ENCODE results near the gene GOLGA6A.
"Not testable (repeated sequence)": the region's sequence is repeated elsewhere in the genome, so short reads cannot be mapped to it uniquely, and the experiment has no call there.

GOLGA6A gene

DNA sequence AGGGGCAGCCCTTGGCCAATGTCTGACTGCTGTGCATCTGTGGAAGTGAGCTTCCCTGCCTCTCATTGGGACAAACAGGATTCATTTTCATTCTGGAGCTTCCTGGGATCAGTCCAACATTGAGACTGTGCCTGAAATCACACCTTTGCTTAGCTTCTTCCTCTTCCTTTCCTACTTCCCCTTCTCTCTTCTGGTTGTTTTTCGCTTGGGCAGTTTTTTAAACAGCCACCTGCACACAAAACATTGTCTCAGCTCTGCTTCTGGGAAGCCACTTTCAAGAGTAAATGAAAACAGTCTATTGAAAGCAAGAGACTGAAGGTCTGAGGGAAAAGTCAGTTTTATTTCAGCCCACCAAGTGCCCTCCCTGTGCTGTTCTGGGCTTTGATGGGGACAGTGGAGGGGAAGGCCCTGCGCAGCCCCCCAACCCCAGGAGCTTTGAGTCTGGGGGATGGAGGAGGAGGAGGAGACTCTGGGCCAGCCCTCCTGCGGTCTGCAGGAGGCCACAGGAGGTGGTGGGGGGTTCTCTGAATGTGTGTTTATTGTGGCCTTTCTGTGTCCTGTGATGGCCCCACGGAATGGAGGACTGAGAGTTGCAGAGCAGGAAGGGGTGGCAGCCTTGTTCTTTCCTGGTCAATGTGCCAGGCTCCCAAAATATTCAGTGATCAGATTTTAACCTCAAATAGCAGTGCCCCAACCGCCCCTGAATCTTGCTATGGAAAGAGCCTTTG is 40.2 kb upstream of the GOLGA6A start:
- Mint-ChIP-seq H3K9me3 (no peaks in the 10 kb centered on the region), H3K27ac (no peak overlapping the region), H3K4me3 (no peak overlapping the region), H3K27me3 (peaks cover 65% of the 10 kb centered on the region), H3K36me3 (ENCODE audit: low read depth) (no peaks in the 10 kb centered on the region), H3K4me1 (ENCODE audit: low read depth) (no peaks in the 10 kb centered on the region)
- intact Hi-C loops (cut with micrococcal nuclease): no loop called here

- peaks cover 58% of the 10 kb centered on the region for H3K27me3 Mint-ChIP-seq
- H3K4me1 Mint-ChIP-seq (ENCODE audit: low read depth): no peaks in the 10 kb centered on the region
- no peak overlapping the region for H3K4me3 Mint-ChIP-seq
- intact Hi-C loops (cut with micrococcal nuclease): no loop called here
- no peaks in the 10 kb centered on the region for H3K36me3 Mint-ChIP-seq (ENCODE audit: low read depth)
- no peak overlapping the region for H3K27ac Mint-ChIP-seq
- no peaks in the 10 kb centered on the region for H3K9me3 Mint-ChIP-seq
Measured at GRCh38 chr15:74121858-74122257, 39.5 kb upstream of the GOLGA6A start.

GRCh38 chr15:74121039-74121438 is 38.7 kb upstream of the GOLGA6A start:
- intact Hi-C loops (cut with micrococcal nuclease): no loop called here
- H3K27ac Mint-ChIP-seq: no peak overlapping the region
- no peaks in the 10 kb centered on the region for H3K9me3 Mint-ChIP-seq
- H3K4me3 Mint-ChIP-seq: no peak overlapping the region
- H3K4me1 Mint-ChIP-seq (ENCODE audit: low read depth): no peaks in the 10 kb centered on the region
- no peaks in the 10 kb centered on the region for H3K36me3 Mint-ChIP-seq (ENCODE audit: low read depth)
- H3K27me3 Mint-ChIP-seq: peaks cover 52% of the 10 kb centered on the region

- intact Hi-C loops (cut with micrococcal nuclease): no loop called here
- H3K27me3 Mint-ChIP-seq: peaks cover 51% of the 10 kb centered on the region
- no peaks in the 10 kb centered on the region for H3K4me1 Mint-ChIP-seq (ENCODE audit: low read depth)
- H3K4me3 Mint-ChIP-seq: no peak overlapping the region
- no peak overlapping the region for H3K27ac Mint-ChIP-seq
- H3K9me3 Mint-ChIP-seq: no peaks in the 10 kb centered on the region
- H3K36me3 Mint-ChIP-seq (ENCODE audit: low read depth): no peaks in the 10 kb centered on the region
Measured at GRCh38 chr15:74120426-74120825, 38.1 kb upstream of the GOLGA6A start.

GRCh38 chr15:74109713-74110112 is 27.4 kb upstream of the GOLGA6A start:
- H3K27ac Mint-ChIP-seq: no peak overlapping the region
- peaks cover 5% of the 10 kb centered on the region for H3K4me1 Mint-ChIP-seq (ENCODE audit: low read depth)
- H3K36me3 Mint-ChIP-seq (ENCODE audit: low read depth): no peaks in the 10 kb centered on the region
- H3K27me3 Mint-ChIP-seq: peaks cover 7% of the 10 kb centered on the region
- no peaks in the 10 kb centered on the region for H3K9me3 Mint-ChIP-seq
- intact Hi-C loops (cut with micrococcal nuclease): no loop called here
- no peak overlapping the region for H3K4me3 Mint-ChIP-seq

- H3K4me3 Mint-ChIP-seq; intact Hi-C loops (cut with micrococcal nuclease); H3K36me3 Mint-ChIP-seq (ENCODE audit: low read depth); H3K4me1 Mint-ChIP-seq (ENCODE audit: low read depth); H3K27me3 Mint-ChIP-seq; H3K9me3 Mint-ChIP-seq; H3K27ac Mint-ChIP-seq: not testable (repeated sequence)
Measured at GRCh38 chr15:74108611-74109010, 26.3 kb upstream of the GOLGA6A start.

DNA sequence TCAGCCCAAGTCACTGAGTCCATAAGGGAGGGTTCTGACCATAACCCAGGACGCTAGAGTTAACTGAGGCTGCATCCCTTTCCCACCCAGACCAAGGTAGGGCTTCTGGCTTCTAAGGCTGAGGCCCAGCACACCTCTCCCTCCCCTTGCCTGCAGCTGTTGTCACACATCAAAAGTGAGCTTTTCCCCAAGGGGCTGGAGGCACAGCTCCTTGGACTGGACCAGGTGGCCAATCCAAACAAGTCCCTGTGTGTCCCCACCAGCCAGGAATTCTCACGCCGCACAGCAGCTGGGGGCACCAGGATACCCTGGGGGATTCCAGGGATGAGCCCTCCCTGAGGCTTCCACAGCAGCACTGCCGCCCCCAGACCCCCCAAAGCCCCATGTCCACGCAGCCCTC is 25.8 kb upstream of the GOLGA6A start:
- Mint-ChIP-seq H3K9me3 (no peaks in the 10 kb centered on the region), H3K27ac (no peak overlapping the region), H3K27me3 (peaks cover 3% of the 10 kb centered on the region), H3K36me3 (ENCODE audit: low read depth) (no peaks in the 10 kb centered on the region), H3K4me3 (no peak overlapping the region), H3K4me1 (ENCODE audit: low read depth) (peaks cover 5% of the 10 kb centered on the region)
- intact Hi-C loops (cut with micrococcal nuclease): no loop called here

DNA sequence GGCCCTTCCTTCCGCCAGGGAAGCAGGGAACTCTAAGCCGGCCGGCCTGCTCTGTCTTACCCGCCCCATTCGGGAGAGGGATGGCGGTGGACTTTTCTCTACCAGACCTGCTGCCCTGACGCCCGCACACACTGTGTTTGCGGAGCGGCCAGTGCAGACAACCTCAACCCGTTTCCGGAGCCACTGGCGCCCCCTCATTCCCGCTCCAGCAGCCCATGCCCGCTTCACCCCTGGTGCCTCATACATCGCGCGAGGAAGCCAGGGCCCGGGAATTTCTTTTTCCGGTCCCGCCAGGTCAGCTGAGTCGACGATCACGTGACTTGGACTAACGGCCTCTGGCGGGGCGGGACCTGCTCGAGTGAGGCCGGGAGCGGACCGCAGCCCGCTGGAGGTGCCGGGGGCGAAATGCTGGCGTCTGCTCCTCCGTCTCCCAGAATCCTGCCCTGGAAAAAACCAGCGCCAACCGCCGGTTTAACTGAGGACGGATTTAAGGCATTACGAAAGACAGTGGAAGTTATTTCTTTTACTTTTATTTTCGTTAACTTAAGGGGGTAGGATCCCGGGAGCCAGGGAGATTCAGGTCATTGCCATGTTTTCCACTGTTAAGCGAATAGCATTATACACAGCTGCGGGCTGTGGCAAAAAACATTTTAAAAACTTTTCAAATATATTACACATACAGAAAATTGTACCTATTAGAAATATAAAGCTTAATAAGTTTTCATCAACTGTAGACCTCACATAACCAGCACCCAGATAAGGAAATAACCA is 17.8 kb upstream of the GOLGA6A start:
- H3K9me3 Mint-ChIP-seq; H3K36me3 Mint-ChIP-seq (ENCODE audit: low read depth); H3K27me3 Mint-ChIP-seq; intact Hi-C loops (cut with micrococcal nuclease); H3K4me1 Mint-ChIP-seq (ENCODE audit: low read depth): not testable (repeated sequence)
- H3K4me3 Mint-ChIP-seq: peak overlapping the region; percentile 75
- H3K27ac Mint-ChIP-seq: peak overlapping the region; percentile 83

- intact Hi-C loops (cut with micrococcal nuclease); H3K4me1 Mint-ChIP-seq (ENCODE audit: low read depth): not testable (repeated sequence)
Measured at GRCh38 chr15:74096753-74097474, 14.6 kb upstream of the GOLGA6A start.

GRCh38 chr15:74095610-74096009 is 13.3 kb upstream of the GOLGA6A start:
- H3K9me3 Mint-ChIP-seq; H3K36me3 Mint-ChIP-seq (ENCODE audit: low read depth); intact Hi-C loops (cut with micrococcal nuclease); H3K4me1 Mint-ChIP-seq (ENCODE audit: low read depth); H3K27ac Mint-ChIP-seq; H3K27me3 Mint-ChIP-seq; H3K4me3 Mint-ChIP-seq: not testable (repeated sequence)

More at GRCh38 chr15:74096753-74097474, 14.6 kb upstream of the GOLGA6A start:
- not testable (repeated sequence) for H3K36me3 Mint-ChIP-seq (ENCODE audit: low read depth); H3K27ac Mint-ChIP-seq; H3K4me3 Mint-ChIP-seq; H3K27me3 Mint-ChIP-seq; H3K9me3 Mint-ChIP-seq

GRCh38 chr15:74094567-74094966 is 12.2 kb upstream of the GOLGA6A start:
- intact Hi-C loops (cut with micrococcal nuclease); H3K27me3 Mint-ChIP-seq; H3K36me3 Mint-ChIP-seq (ENCODE audit: low read depth); H3K4me1 Mint-ChIP-seq (ENCODE audit: low read depth); H3K27ac Mint-ChIP-seq; H3K9me3 Mint-ChIP-seq; H3K4me3 Mint-ChIP-seq: not testable (repeated sequence)

DNA sequence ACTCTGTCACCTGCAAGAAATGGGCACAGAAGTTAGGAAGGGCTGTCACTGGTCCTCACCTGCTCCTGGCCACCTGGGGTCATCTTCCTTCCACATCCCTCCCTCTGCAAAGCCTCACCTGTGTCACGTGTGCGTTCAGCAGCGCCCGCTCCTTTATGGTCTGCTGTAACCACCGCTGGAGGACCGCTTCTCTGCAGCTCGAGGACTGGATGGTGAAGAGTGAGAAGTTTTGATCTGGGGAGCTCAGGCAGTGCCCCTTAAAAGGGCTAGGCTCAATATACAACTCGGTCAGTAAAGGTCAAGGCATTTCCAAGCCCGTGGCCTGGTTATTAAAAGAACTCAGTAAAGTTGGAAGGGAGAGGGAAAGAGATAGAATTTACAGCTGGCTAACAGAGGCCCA is 6.6 kb downstream of the GOLGA6A start:
- H3K36me3 Mint-ChIP-seq (ENCODE audit: low read depth); H3K4me1 Mint-ChIP-seq (ENCODE audit: low read depth); intact Hi-C loops (cut with micrococcal nuclease); H3K27me3 Mint-ChIP-seq; H3K9me3 Mint-ChIP-seq; H3K4me3 Mint-ChIP-seq; H3K27ac Mint-ChIP-seq: not testable (repeated sequence)

DNA sequence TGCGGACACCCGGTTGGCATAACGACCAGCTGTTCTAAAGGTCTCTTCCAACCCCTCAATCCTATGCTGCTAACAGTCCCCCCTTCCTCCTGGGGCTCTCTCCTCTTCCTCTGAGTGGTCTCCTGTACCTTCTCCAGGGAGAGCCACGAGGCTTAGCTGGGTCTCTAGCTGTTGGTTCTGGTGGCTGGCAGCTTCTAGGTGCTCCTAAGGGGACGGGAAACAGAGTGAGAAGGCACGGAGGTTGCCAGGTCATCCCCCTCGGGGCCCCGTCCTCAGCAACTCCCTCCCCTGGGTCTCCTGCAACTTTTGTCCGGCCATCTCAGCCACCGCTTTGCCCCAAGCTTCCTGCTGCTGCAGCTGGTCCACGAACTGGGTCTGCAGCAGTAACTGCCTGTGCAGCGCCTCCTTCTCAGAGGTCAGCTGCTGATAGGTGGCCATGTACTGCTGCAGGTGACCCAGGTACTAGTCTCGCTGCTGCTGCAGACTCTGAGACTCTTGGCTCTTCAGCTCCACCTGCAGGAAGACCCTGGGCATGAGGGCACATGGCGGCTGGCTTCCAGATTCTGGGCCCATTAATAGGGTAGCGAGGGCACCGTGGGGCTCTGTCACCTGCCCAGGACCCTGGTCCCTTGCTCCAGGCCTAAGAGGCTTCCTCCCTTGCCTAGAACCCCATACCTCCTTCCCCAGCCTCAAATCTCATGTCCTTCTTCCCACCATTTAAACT is 9.6 kb downstream of the GOLGA6A start:
- intact Hi-C loops (cut with micrococcal nuclease); H3K9me3 Mint-ChIP-seq; H3K4me3 Mint-ChIP-seq; H3K36me3 Mint-ChIP-seq (ENCODE audit: low read depth); H3K4me1 Mint-ChIP-seq (ENCODE audit: low read depth); H3K27me3 Mint-ChIP-seq; H3K27ac Mint-ChIP-seq: not testable (repeated sequence)

GRCh38 chr15:74072132-74072531 is 10.2 kb downstream of the GOLGA6A start:
- H3K4me3 Mint-ChIP-seq: not testable (repeated sequence)

More at GRCh38 chr15:74072132-74072531, 10.2 kb downstream of the GOLGA6A start:
- H3K27ac Mint-ChIP-seq; H3K27me3 Mint-ChIP-seq; intact Hi-C loops (cut with micrococcal nuclease); H3K4me1 Mint-ChIP-seq (ENCODE audit: low read depth); H3K36me3 Mint-ChIP-seq (ENCODE audit: low read depth); H3K9me3 Mint-ChIP-seq: not testable (repeated sequence)
